Fibroblast of the aortic adventitia (primary cell): Measurements from ENCODE around the gene CEP164. TPM values are rescaled to one million over a fixed set of nuclear protein-coding genes. Genes with fewer than 3 reads are reported as not detected.

Experiments used
- DNase-seq: peaks from one replicate; pipeline ENCODE4 v3.0.0-alpha.2; 2010; ENCODE audit warnings: low read depth
- H3K4me3 ChIP-seq: 2 replicates; pipeline ENCODE4 v1.5.1; 2011; ENCODE audit warnings: low read depth, mild to moderate bottlenecking, control low read depth, low read length, moderate library complexity
- total RNA-seq: library from RNA; depleted of rRNA; stranded (reverse); fragments of >200 nt; gene quantifications from 2 replicates; pipeline ENCODE4 v1.2.3, GENCODE V29; 2012; ENCODE audit warnings: low replicate concordance
- TF ChIP-seq, protein P1 (sequence below): IDR thresholded peaks from 2 replicates; pipeline ENCODE4 v1.5.1; 2011; ENCODE audit warnings: mild to moderate bottlenecking, low read length, control low read depth, inconsistent platforms; ENCODE audit not compliant: insufficient read depth

Gene CEP164
- total RNA-seq, 1 donor = 38.5 TPM

DNA sequence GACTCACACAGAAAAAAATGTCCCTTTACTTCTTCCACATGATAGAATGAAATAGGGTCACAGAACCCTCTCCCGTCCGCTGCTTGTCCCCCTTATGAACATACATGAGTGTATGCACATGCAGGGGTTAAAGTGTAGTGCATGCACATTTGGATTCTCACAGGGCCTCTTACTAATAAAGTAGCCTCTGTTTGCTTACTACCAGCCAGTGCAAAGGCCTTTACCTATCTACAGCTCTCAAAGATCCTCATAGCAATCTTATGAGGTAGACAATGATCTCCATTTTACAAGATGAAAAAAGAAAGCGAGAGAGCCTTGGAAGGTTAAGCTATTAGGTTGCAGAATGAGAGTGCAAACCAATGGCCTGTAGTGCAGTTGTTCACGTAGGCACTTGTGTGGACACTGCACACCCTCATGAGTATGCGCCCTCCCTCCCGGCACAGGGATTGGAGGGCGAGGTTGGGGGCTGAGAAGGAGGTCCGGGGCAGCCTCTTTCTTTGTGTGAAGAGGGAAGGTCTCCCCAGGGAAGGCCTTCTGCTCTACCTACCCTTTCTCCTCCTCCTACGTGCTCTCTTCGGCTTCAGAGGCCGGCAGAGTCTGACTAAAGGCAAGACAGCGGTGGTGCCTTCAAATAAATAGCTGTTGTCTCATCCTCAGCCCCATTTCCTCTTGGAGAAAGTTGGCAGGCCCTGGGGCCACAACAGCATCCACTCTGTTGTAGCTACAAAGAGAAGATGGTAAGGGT, 91.3 kb downstream of the CEP164 start:
- H3K4me3 ChIP-seq = no peak overlapping the region
- no peak for DNase-seq
- TF ChIP-seq, protein P1, sequence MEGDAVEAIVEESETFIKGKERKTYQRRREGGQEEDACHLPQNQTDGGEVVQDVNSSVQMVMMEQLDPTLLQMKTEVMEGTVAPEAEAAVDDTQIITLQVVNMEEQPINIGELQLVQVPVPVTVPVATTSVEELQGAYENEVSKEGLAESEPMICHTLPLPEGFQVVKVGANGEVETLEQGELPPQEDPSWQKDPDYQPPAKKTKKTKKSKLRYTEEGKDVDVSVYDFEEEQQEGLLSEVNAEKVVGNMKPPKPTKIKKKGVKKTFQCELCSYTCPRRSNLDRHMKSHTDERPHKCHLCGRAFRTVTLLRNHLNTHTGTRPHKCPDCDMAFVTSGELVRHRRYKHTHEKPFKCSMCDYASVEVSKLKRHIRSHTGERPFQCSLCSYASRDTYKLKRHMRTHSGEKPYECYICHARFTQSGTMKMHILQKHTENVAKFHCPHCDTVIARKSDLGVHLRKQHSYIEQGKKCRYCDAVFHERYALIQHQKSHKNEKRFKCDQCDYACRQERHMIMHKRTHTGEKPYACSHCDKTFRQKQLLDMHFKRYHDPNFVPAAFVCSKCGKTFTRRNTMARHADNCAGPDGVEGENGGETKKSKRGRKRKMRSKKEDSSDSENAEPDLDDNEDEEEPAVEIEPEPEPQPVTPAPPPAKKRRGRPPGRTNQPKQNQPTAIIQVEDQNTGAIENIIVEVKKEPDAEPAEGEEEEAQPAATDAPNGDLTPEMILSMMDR = no peak

DNA sequence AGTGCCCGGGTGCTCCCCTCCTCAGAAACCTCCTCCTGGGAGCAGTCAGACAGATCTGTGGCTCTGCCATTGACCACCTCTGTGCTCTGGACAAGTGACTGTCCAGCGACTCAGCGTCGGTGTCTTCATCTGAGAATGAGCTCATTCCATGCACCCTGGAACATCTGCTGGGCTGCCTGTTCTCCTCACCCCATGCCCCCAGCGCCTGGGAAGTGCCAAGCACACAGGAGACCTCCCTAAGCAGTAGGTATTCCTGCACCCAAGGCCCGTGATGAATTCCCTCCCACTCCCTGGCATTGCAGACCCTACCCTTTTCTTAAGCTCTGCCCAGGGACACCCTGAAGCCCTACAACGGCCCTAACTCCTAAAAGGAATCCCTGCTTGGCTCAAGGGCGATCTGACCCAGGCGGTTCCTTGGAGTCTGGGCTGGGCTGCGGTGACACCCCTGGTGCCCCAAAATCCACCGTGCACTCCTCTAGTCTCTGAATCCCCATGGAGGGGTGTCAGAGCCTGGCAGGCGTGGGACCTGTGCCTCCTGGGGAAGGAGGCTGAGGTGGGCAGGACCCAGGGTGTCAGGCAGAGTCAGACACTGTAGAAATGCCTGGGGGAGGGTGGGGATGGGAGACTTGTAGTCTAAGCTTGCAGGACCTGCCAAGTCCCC, 92.0 kb downstream of the CEP164 start:
- no peak for DNase-seq
- TF ChIP-seq, protein P1 = no peak
- no peak overlapping the region for H3K4me3 ChIP-seq

GRCh38 chr11:117420143-117420485, 92.5 kb downstream of the CEP164 start:
- TF ChIP-seq, protein P1 = no peak

GRCh38 chr11:117420598-117420997, 92.9 kb downstream of the CEP164 start:
- H3K4me3 ChIP-seq = no peak overlapping the region
- TF ChIP-seq, protein P1 = no peak
- no peak for DNase-seq

More at GRCh38 chr11:117420143-117420485, 92.5 kb downstream of the CEP164 start:
- DNase-seq = no peak
- H3K4me3 ChIP-seq = no peak overlapping the region

- DNase-seq = no peak
- TF ChIP-seq, protein P1 = no peak
These were observed 93.4 kb downstream of the CEP164 start for GRCh38 chr11:117421041-117421440.

GRCh38 chr11:117421476-117421875, 93.8 kb downstream of the CEP164 start:
- no peak for DNase-seq
- TF ChIP-seq, protein P1 = no peak

More at GRCh38 chr11:117421041-117421440, 93.4 kb downstream of the CEP164 start:
- no peak overlapping the region for H3K4me3 ChIP-seq

More at GRCh38 chr11:117421476-117421875, 93.8 kb downstream of the CEP164 start:
- H3K4me3 ChIP-seq = no peak overlapping the region
